K562 (cell line): Measurements from ENCODE around the gene SLC25A1. TPM values are rescaled to one million over a fixed set of nuclear protein-coding genes. Genes with fewer than 3 reads are reported as not detected.

Experiments
- BDP1 ChIP-seq: IDR thresholded peaks from 3 replicates; pipeline ENCODE4 v1.6.1; 2011; ENCODE audit not compliant: insufficient read length, insufficient read depth
- BRCA1 ChIP-seq, 2 experiments: fragments of 450-650 bp in 1 of 2; sonication (generic) in 1 of 2; formaldehyde crosslinking in 1 of 2; IDR thresholded peaks; 2 replicates each; pipeline versions ENCODE4 v1.5.0 to v1.6.1; 2017 to 2020; ENCODE audit warnings: mild to moderate bottlenecking in 1 of 2, missing genetic modification reagents in 1 of 2
- BRD9 ChIP-seq: fragments of 450-650 bp; IDR thresholded peaks from 2 replicates; pipeline ENCODE4 v1.6.1; 2018; ENCODE audit warnings: low read depth; ENCODE audit not compliant: partially characterized antibody
- CCAR2 ChIP-seq: fragments of 200-400 bp; formaldehyde crosslinking; IDR thresholded peaks from 2 replicates; pipeline ENCODE4 v1.6.1; 2017; ENCODE audit warnings: mild to moderate bottlenecking, low read depth, low read length
- CREM ChIP-seq: IDR thresholded peaks from 2 replicates; pipeline ENCODE4 v1.6.1; 2014; ENCODE audit warnings: antibody characterized with exemption, low read depth
- DACH1 ChIP-seq: fragments of 450-650 bp; IDR thresholded peaks from 2 replicates; pipeline ENCODE4 v1.6.1; 2018; ENCODE audit not compliant: partially characterized antibody
- E2F4 ChIP-seq: sonication (generic); formaldehyde crosslinking; IDR thresholded peaks from 2 replicates; pipeline ENCODE4 v1.8.0; 2022; ENCODE audit warnings: mild to moderate bottlenecking, low read depth, missing genetic modification reagents
- E2F6 ChIP-seq, 2 experiments: IDR thresholded peaks; 2 replicates each; pipeline ENCODE4 v1.6.1; 2011; ENCODE audit warnings: borderline replicate concordance in 1 of 2, control low read depth in 1 of 2, low read depth in 1 of 2, low read length in 1 of 2, mild to moderate bottlenecking in 1 of 2, mixed read lengths in 1 of 2, moderate library complexity in 1 of 2; ENCODE audit not compliant: insufficient read depth in 1 of 2, insufficient read length in 1 of 2, poor library complexity in 1 of 2, severe bottlenecking in 1 of 2; ENCODE audit errors: extremely low read depth in 1 of 2
- ELF4 ChIP-seq: fragments of 450-650 bp; formaldehyde crosslinking; IDR thresholded peaks from 2 replicates; pipeline ENCODE4 v1.4.0; 2022; ENCODE audit warnings: missing genetic modification characterization
- MCM3 ChIP-seq: fragments of 450-650 bp; IDR thresholded peaks from 2 replicates; pipeline ENCODE4 v1.6.1; 2016
- MTA1 ChIP-seq: fragments of 450-650 bp; IDR thresholded peaks from 2 replicates; pipeline ENCODE4 v1.6.1; 2017; ENCODE audit warnings: borderline replicate concordance
- NEUROD1 ChIP-seq: fragments of 150-350 bp; IDR thresholded peaks from 2 replicates; pipeline ENCODE4 v1.6.1; 2014; ENCODE audit warnings: borderline replicate concordance, low read length, low read depth; ENCODE audit not compliant: partially characterized antibody
- POLR3A ChIP-seq: IDR thresholded peaks from 2 replicates; pipeline ENCODE4 v1.6.1; 2011; ENCODE audit warnings: borderline replicate concordance, mild to moderate bottlenecking, moderate library complexity; ENCODE audit not compliant: insufficient read length, insufficient read depth; ENCODE audit errors: extremely low read depth
- RBM25 ChIP-seq: fragments of 200-400 bp; formaldehyde crosslinking; IDR thresholded peaks from 2 replicates; pipeline ENCODE4 v1.6.1; 2018; ENCODE audit warnings: low read length, low read depth, moderate library complexity; ENCODE audit not compliant: severe bottlenecking
- SMARCA5 ChIP-seq: fragments of 450-650 bp; IDR thresholded peaks from 2 replicates; pipeline ENCODE4 v1.6.1; 2016
- ZBTB1 ChIP-seq: sonication (generic); formaldehyde crosslinking; IDR thresholded peaks from 2 replicates; pipeline ENCODE4 v1.8.1; 2023; ENCODE audit warnings: missing genetic modification reagents, low read depth, mild to moderate bottlenecking, borderline replicate concordance
- ZBTB43 ChIP-seq: sonication (generic); formaldehyde crosslinking; IDR thresholded peaks from 2 replicates; pipeline ENCODE4 v1.8.0; 2023; ENCODE audit warnings: mild to moderate bottlenecking, missing genetic modification reagents
- ZNF175 ChIP-seq: fragments of 200-800 bp; sonication (Bioruptor generic); IDR thresholded peaks from 2 replicates; pipeline ENCODE4 v1.6.1; 2016; ENCODE audit warnings: low read depth, mild to moderate bottlenecking, missing genetic modification characterization, missing compliant biosample characterization
- ZNF224 ChIP-seq: sonication (generic); formaldehyde crosslinking; IDR thresholded peaks from 2 replicates; pipeline ENCODE4 v1.8.0; 2022; ENCODE audit warnings: mild to moderate bottlenecking, missing genetic modification reagents
- ZNF445 ChIP-seq: fragments of 250-450 bp; sonication (Bioruptor Pico); IDR thresholded peaks from 2 replicates; pipeline ENCODE4 v1.4.0; 2020; ENCODE audit warnings: low read depth, mild to moderate bottlenecking, moderate library complexity
- ZNF699 ChIP-seq: fragments of 250-450 bp; sonication (Bioruptor Pico); IDR thresholded peaks from 2 replicates; pipeline ENCODE4 v1.8.0; 2021; ENCODE audit warnings: mild to moderate bottlenecking, moderate library complexity; ENCODE audit not compliant: insufficient replicate concordance
- ZNF830 ChIP-seq: fragments of 250-450 bp; sonication (Bioruptor Pico); IDR thresholded peaks from 2 replicates; pipeline ENCODE4 v1.5.0; 2021; ENCODE audit warnings: mild to moderate bottlenecking
- polyA plus RNA-seq, 8 experiments: library from polyadenylated mRNA; depleted of rRNA in 4 of 8; stranded (reverse) in 5 of 8; unstranded in 3 of 8; fragments of >200 nt; fragmentation: Nextera tagmentation in 2 of 8; fragmentation: Illumina TruSeq in 1 of 8; extraction: Ambion mirVana in 2 of 8; extraction: Trizol in 1 of 8; gene quantifications; 2 replicates each; pipeline versions ENCODE4 v1.2.1 to v1.2.3, GENCODE V29; 2011 to 2014; ENCODE audit warnings: inconsistent platforms in 1 of 8, missing spikeins in 1 of 8
- total RNA-seq, 7 experiments: library from RNA; depleted of rRNA in 6 of 7; stranded (reverse); fragments of >200 nt in 6 of 7; fragmentation: Illumina TruSeq in 2 of 7; extraction: Trizol in 2 of 7; gene quantifications; 2 replicates each; pipeline versions ENCODE4 v1.2.1 to v1.2.3, GENCODE V29; 2011 to 2021; ENCODE audit warnings: low replicate concordance in 1 of 7
- TF ChIP-seq, protein P1 (sequence below): sonication (generic); formaldehyde crosslinking; IDR thresholded peaks from 2 replicates; pipeline ENCODE4 v1.8.0; 2022; ENCODE audit warnings: mild to moderate bottlenecking, missing genetic modification reagents

The SLC25A1 gene
- total and polyA plus RNA-seq, 9 of the 15 experiments (the other 6 are each of a cell fraction or from before 2014, with no cell fraction given), result 11.0 to 408 (median 110) TPM

GRCh38 chr22:19151329-19152191 lies 27.0 kb downstream of the SLC25A1 start (continued):
- TF ChIP-seq POLR3A (no peak), E2F6 (IDR thresholded peaks at IDR 0.05; ENCODE audit: borderline replicate concordance in 1 of 2, extremely low read depth in 1 of 2, insufficient read depth in 1 of 2, insufficient read length in 1 of 2, low read depth in 1 of 2, low read length in 1 of 2, poor library complexity in 1 of 2, severe bottlenecking in 1 of 2) (no peak), ZBTB43 (CRISPR knock-in tag) (no peak), ZNF175 (CRISPR knock-in tag) (no peak), ZBTB1 (no peak), CCAR2 (no peak), RBM25 (peak; percentile 94), ZNF224 (CRISPR knock-in tag) (no peak), ZNF830 (CRISPR knock-in tag) (no peak), BRCA1 (IDR thresholded peaks at IDR 0.05) (no peak), BRCA1 (CRISPR knock-in tag; IDR thresholded peaks at IDR 0.05) (no peak), ELF4 (CRISPR knock-in tag) (no peak), ZNF445 (no peak), E2F4 (CRISPR knock-in tag) (no peak), MTA1 (peak; percentile 23; the same call in 1 of the 2 replicates), ZNF699 (CRISPR knock-in tag) (no peak), NEUROD1 (no peak), BDP1 (no peak), DACH1 (no peak), SMARCA5 (peak; percentile 97), CREM (no peak), MCM3 (peak; percentile 90), BRD9 (no peak)
- TF ChIP-seq, protein P1, sequence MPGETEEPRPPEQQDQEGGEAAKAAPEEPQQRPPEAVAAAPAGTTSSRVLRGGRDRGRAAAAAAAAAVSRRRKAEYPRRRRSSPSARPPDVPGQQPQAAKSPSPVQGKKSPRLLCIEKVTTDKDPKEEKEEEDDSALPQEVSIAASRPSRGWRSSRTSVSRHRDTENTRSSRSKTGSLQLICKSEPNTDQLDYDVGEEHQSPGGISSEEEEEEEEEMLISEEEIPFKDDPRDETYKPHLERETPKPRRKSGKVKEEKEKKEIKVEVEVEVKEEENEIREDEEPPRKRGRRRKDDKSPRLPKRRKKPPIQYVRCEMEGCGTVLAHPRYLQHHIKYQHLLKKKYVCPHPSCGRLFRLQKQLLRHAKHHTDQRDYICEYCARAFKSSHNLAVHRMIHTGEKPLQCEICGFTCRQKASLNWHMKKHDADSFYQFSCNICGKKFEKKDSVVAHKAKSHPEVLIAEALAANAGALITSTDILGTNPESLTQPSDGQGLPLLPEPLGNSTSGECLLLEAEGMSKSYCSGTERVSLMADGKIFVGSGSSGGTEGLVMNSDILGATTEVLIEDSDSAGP, result no peak
